HEK293 (cell line): ENCODE measurements around the gene PDLIM7.

Experiments used
- CTCF ChIA-PET: fragments of 350-600 bp; formaldehyde crosslinking; extraction: SDS; loops from one replicate; lab custom pipeline; 2021; ENCODE audit warnings: antibody characterized with exemption; lab: Yijun Ruan, JAX
- POLR2A ChIA-PET: fragments of 300-600 bp; formaldehyde crosslinking; extraction: SDS; loops from one replicate; lab custom pipeline; 2020; ENCODE audit warnings: antibody characterized with exemption, inconsistent platforms; lab: Yijun Ruan, JAX
- H3K27ac ChIP-seq: fragments of 200-500 bp; sonication (Bioruptor generic); 2 replicates; pipeline ENCODE4 v1.5.1; 2014; ENCODE audit warnings: low read depth, low read length, control low read depth, inconsistent platforms; ENCODE audit errors: extremely low read depth
- H3K36me3 ChIP-seq, 2 experiments: fragments of 200-500 bp in 1 of 2; sonication (Bioruptor generic) in 1 of 2; 1 replicate in 1 of 2; 2 replicates in 1 of 2; pipeline ENCODE4 v1.5.1; 2014 to 2017; ENCODE audit warnings: inconsistent platforms in 2 of 2, low read length in 2 of 2; ENCODE audit not compliant: control insufficient read depth in 2 of 2, insufficient read depth in 1 of 2
- H3K4me1 ChIP-seq: fragments of 200-500 bp; sonication (Bioruptor generic); 2 replicates; pipeline ENCODE4 v1.5.1; 2014; ENCODE audit warnings: mild to moderate bottlenecking, low read length, inconsistent platforms; ENCODE audit not compliant: control insufficient read depth, insufficient read depth
- H3K4me3 ChIP-seq: 2 replicates; pipeline ENCODE4 v1.5.1; 2011; ENCODE audit warnings: low read depth, mild to moderate bottlenecking, control low read depth, low read length, moderate library complexity
- H3K9me3 ChIP-seq: fragments of 200-500 bp; sonication (Bioruptor generic); 2 replicates; pipeline ENCODE4 v1.5.1; 2014; ENCODE audit warnings: low read depth, low read length, inconsistent platforms; ENCODE audit not compliant: control insufficient read depth, insufficient read depth
- BCL11A ChIP-seq: fragments of 450-650 bp; formaldehyde crosslinking; IDR thresholded peaks from 2 replicates; pipeline ENCODE4 v1.5.1; 2016; ENCODE audit warnings: low read depth, missing biosample characterization, missing genetic modification characterization
- GLI4 ChIP-seq: fragments of 450-650 bp; formaldehyde crosslinking; IDR thresholded peaks from 2 replicates; pipeline ENCODE4 v1.5.1; 2016; ENCODE audit warnings: missing biosample characterization, missing genetic modification characterization
- GLIS1 ChIP-seq: fragments of 450-650 bp; formaldehyde crosslinking; IDR thresholded peaks from 2 replicates; pipeline ENCODE4 v1.5.1; 2016; ENCODE audit warnings: missing biosample characterization, missing genetic modification characterization
- GLIS2 ChIP-seq: fragments of 450-650 bp; formaldehyde crosslinking; IDR thresholded peaks from 2 replicates; pipeline ENCODE4 v1.5.1; 2016; ENCODE audit warnings: missing biosample characterization, missing genetic modification characterization
- IKZF3 ChIP-seq: fragments of 450-650 bp; IDR thresholded peaks from 2 replicates; pipeline ENCODE4 v1.5.0; 2018; ENCODE audit warnings: missing biosample characterization, mild to moderate bottlenecking, missing genetic modification characterization, moderate library complexity
- KLF8 ChIP-seq: fragments of 450-650 bp; formaldehyde crosslinking; IDR thresholded peaks from 2 replicates; pipeline ENCODE4 v1.5.1; 2016; ENCODE audit warnings: missing biosample characterization, missing genetic modification characterization
- MYNN ChIP-seq: fragments of 450-650 bp; formaldehyde crosslinking; IDR thresholded peaks from 2 replicates; pipeline ENCODE4 v1.5.1; 2016; ENCODE audit warnings: missing biosample characterization, missing genetic modification characterization, borderline replicate concordance
- TSHZ1 ChIP-seq: fragments of 450-650 bp; formaldehyde crosslinking; IDR thresholded peaks from 2 replicates; pipeline ENCODE4 v1.5.1; 2016; ENCODE audit warnings: missing biosample characterization, missing genetic modification characterization, borderline replicate concordance
- YY2 ChIP-seq: fragments of 450-650 bp; formaldehyde crosslinking; IDR thresholded peaks from 2 replicates; pipeline ENCODE4 v1.5.1; 2016; ENCODE audit warnings: missing biosample characterization, missing genetic modification characterization
- ZIC2 ChIP-seq: fragments of 450-650 bp; formaldehyde crosslinking; IDR thresholded peaks from 2 replicates; pipeline ENCODE4 v1.5.1; 2016; ENCODE audit warnings: missing biosample characterization, missing genetic modification characterization
- ZNF146 ChIP-seq: fragments of 450-650 bp; formaldehyde crosslinking; IDR thresholded peaks from 2 replicates; pipeline ENCODE4 v1.5.1; 2016; ENCODE audit warnings: missing biosample characterization, missing genetic modification characterization
- ZNF366 ChIP-seq: fragments of 450-650 bp; formaldehyde crosslinking; conservative IDR thresholded peaks from 2 replicates; pipeline ENCODE4 v1.5.1; 2016; ENCODE audit warnings: missing biosample characterization, missing genetic modification characterization
- ZNF513 ChIP-seq: fragments of 450-650 bp; IDR thresholded peaks from 2 replicates; pipeline ENCODE4 v1.5.1; 2018; ENCODE audit warnings: missing biosample characterization, missing genetic modification characterization
- ZNF600 ChIP-seq: fragments of 450-650 bp; formaldehyde crosslinking; IDR thresholded peaks from 2 replicates; pipeline ENCODE4 v1.5.1; 2016; ENCODE audit warnings: missing biosample characterization, missing genetic modification characterization
- ZNF610 ChIP-seq: fragments of 450-650 bp; formaldehyde crosslinking; IDR thresholded peaks from 2 replicates; pipeline ENCODE4 v1.5.1; 2016; ENCODE audit warnings: missing biosample characterization, missing genetic modification characterization, borderline replicate concordance
- ZNF623 ChIP-seq: fragments of 450-650 bp; formaldehyde crosslinking; IDR thresholded peaks from 2 replicates; pipeline ENCODE4 v1.5.1; 2016; ENCODE audit warnings: missing biosample characterization, missing genetic modification characterization
- ZNF670 ChIP-seq: fragments of 450-650 bp; formaldehyde crosslinking; IDR thresholded peaks from 2 replicates; pipeline ENCODE4 v1.5.1; 2016; ENCODE audit warnings: missing biosample characterization, missing genetic modification characterization, low read depth
- ZNF701 ChIP-seq: fragments of 450-650 bp; formaldehyde crosslinking; IDR thresholded peaks from 2 replicates; pipeline ENCODE4 v1.5.1; 2016; ENCODE audit warnings: missing biosample characterization, missing genetic modification characterization
- ZSCAN18 ChIP-seq: fragments of 450-650 bp; formaldehyde crosslinking; IDR thresholded peaks from 2 replicates; pipeline ENCODE4 v1.5.1; 2016; ENCODE audit warnings: missing biosample characterization, missing genetic modification characterization

Gene PDLIM7

GRCh38 chr5:177462021-177462670 lies 35.3 kb downstream of the PDLIM7 start (continued):
- TF ChIP-seq ZNF701 (tag by site-specific recombination) = no peak
- TF ChIP-seq, all 188 proteins: peak for 3

- CTCF ChIA-PET = interaction anchor here (1.0 kb wide), 2 partner anchors 41 to 69 kb away, joined by 3 read pairs; no protein-coding TSS in a partner anchor
- no peaks in the 10 kb centered on the region for H3K9me3 ChIP-seq
- POLR2A ChIA-PET = interaction anchor here (0.7 to 1.4 kb wide), 4 partner anchors 11 to 33 kb away, joined by 3 read pairs; no protein-coding TSS in a partner anchor
- no peak overlapping the region for H3K4me3 ChIP-seq
- peaks cover 6 to 60% of the 10 kb centered on the region in 2 experiments; a peak in 2 of 3 replicates for H3K36me3 ChIP-seq
- peaks cover 3% of the 10 kb centered on the region for H3K4me1 ChIP-seq
- no peak overlapping the region for H3K27ac ChIP-seq
- TF ChIP-seq GLIS1 (tag by site-specific recombination) = peak; percentile 36
- TF ChIP-seq ZNF623 (tag by site-specific recombination) = no peak
- TF ChIP-seq ZIC2 = peak; percentile 93
- TF ChIP-seq ZNF670 (tag by site-specific recombination) = no peak
- TF ChIP-seq KLF8 (tag by site-specific recombination) = no peak
- peak; percentile 74; the same call in 1 of the 2 replicates for TF ChIP-seq ZNF600 (tag by site-specific recombination)
- peak; percentile 25; the same call in 1 of the 2 replicates for TF ChIP-seq GLIS2 (tag by site-specific recombination)
Measured at GRCh38 chr5:177459819-177460628, 37.4 kb downstream of the PDLIM7 start.

GRCh38 chr5:177459357-177459756 lies 38.0 kb downstream of the PDLIM7 start:
- H3K9me3 ChIP-seq = no peaks in the 10 kb centered on the region
- H3K4me3 ChIP-seq = no peak overlapping the region
- TF ChIP-seq ZNF513 (tag by site-specific recombination) (peak; percentile 60; the same call in 1 of the 2 replicates), ZNF610 (tag by site-specific recombination) (no peak)
- ChIA-PET CTCF (interaction anchor here (1.0 to 2.9 kb wide), 2 partner anchors 37 to 42 kb away, joined by 3 to 23 read pairs; partner anchors contain the start of gene PDLIM7), POLR2A (interaction anchor here (0.7 to 5.4 kb wide), 4 partner anchors 10 to 36 kb away, joined by 3 to 89 read pairs (median 3); partner anchors contain the start of gene PDLIM7)
- no peak overlapping the region for H3K27ac ChIP-seq
- H3K36me3 ChIP-seq = peaks cover 4 to 60% of the 10 kb centered on the region in 2 experiments; a peak in 2 of 3 replicates
- H3K4me1 ChIP-seq = peaks cover 3% of the 10 kb centered on the region

- Histone ChIP-seq H3K4me3 (no peak overlapping the region), H3K36me3 (peaks cover 4 to 60% of the 10 kb centered on the region in 2 experiments; a peak in 2 of 3 replicates), H3K4me1 (peaks cover 6% of the 10 kb centered on the region), H3K27ac (no peak overlapping the region), H3K9me3 (no peaks in the 10 kb centered on the region)
- POLR2A ChIA-PET = interaction anchor here (0.7 to 5.4 kb wide), 3 partner anchors 10 to 36 kb away, joined by 3 to 89 read pairs (median 3); partner anchors contain the start of gene PDLIM7
- CTCF ChIA-PET = interaction anchor here (1.0 to 2.9 kb wide), 2 partner anchors 15 to 38 kb away, joined by 4 to 23 read pairs; partner anchors contain the start of gene PDLIM7
- TF ChIP-seq YY2 (tag by site-specific recombination) (no peak), ZSCAN18 (tag by site-specific recombination) (no peak), ZNF366 (tag by site-specific recombination) (peak; percentile 40; the same call in 1 of the 2 replicates), TSHZ1 (tag by site-specific recombination) (no peak), IKZF3 (tag by site-specific recombination) (no peak), GLIS1 (tag by site-specific recombination) (no peak), GLI4 (tag by site-specific recombination) (no peak), MYNN (tag by site-specific recombination) (no peak), BCL11A (tag by site-specific recombination) (no peak), ZNF146 (no peak)
Measured at GRCh38 chr5:177458912-177459350, 38.5 kb downstream of the PDLIM7 start.
